ENCODE data around the gene CAMK1D. TPM values are rescaled to one million over a fixed set of nuclear protein-coding genes. Genes with fewer than 3 reads are reported as not detected.

The CAMK1D gene
- total and polyA plus RNA-seq, 10 of the 15 experiments (the other 5 are each of a cell fraction or from before 2014, with no cell fraction given) = 2.1 to 35.5 (median 14.7) TPM

- H3K9ac ChIP-seq (ENCODE audit: control insufficient read depth, insufficient read depth, low read length) = no peak overlapping the region
- ChIA-PET POLR2A (no interaction called here), RAD21 (ENCODE audit: unreplicated experiment) (interaction anchor here (0.6 to 1.7 kb wide), 2 partner anchors 159 to 200 kb away, joined by 3 to 5 read pairs; no protein-coding TSS in a partner anchor), SMC1A (ENCODE audit: uncharacterized antibody, unreplicated experiment) (interaction anchor here (1.4 to 1.6 kb wide), 2 partner anchors 25 to 26 kb away, joined by 3 read pairs; no protein-coding TSS in a partner anchor), CTCF (no interaction called here)
- H3K79me2 ChIP-seq (ENCODE audit: control insufficient read depth, insufficient read depth, low read length) = peaks cover 5% of the 10 kb centered on the region
- no peaks in the 10 kb centered on the region for H3K27me3 ChIP-seq (replicated peaks in 1 of 2; ENCODE audit: control insufficient read depth in 2 of 2, insufficient read depth in 2 of 2, low read length in 1 of 2)
- intact Hi-C loops (cut with micrococcal nuclease; ENCODE audit: unreplicated experiment) = no loop called here
- DNase-seq (ENCODE audit: low read depth, low spot score) (no peak), FAIRE-seq (no peak), ATAC-seq (no peak)
- WGBS (ENCODE audit: insufficient coverage, insufficient replicate concordance, low lambda C conversion rate, missing lambda C conversion rate) = 97% methylated on average over 14 of the region's 14 CpGs
- in situ Hi-C loops (cut with MboI) = no loop called here
- H3K36me3 ChIP-seq (ENCODE audit: control insufficient read depth in 2 of 2, insufficient read depth in 2 of 2, low read length in 1 of 2) = no peaks in the 10 kb centered on the region
- no peaks in the 10 kb centered on the region; the same call in 2 of the 3 replicates for H3K9me3 ChIP-seq (replicated peaks; ENCODE audit: control insufficient read depth, insufficient read depth, low read length)
- H3K4me3 ChIP-seq = no peak overlapping the region
- no TSS peak for BruUV-seq (replicated peaks)
- H3K4me2 ChIP-seq (ENCODE audit: control insufficient read depth, insufficient read depth) = no peak overlapping the region
- TF ChIP-seq, protein P1, sequence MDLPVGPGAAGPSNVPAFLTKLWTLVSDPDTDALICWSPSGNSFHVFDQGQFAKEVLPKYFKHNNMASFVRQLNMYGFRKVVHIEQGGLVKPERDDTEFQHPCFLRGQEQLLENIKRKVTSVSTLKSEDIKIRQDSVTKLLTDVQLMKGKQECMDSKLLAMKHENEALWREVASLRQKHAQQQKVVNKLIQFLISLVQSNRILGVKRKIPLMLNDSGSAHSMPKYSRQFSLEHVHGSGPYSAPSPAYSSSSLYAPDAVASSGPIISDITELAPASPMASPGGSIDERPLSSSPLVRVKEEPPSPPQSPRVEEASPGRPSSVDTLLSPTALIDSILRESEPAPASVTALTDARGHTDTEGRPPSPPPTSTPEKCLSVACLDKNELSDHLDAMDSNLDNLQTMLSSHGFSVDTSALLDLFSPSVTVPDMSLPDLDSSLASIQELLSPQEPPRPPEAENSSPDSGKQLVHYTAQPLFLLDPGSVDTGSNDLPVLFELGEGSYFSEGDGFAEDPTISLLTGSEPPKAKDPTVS (IDR thresholded peaks at IDR 0.05; ENCODE audit: low read depth, low read length) = no peak
- TF ChIP-seq BCLAF1 (IDR thresholded peaks at IDR 0.05) = no peak
- TF ChIP-seq SP1 (IDR thresholded peaks at IDR 0.05; ENCODE audit: low read depth, low read length) = no peak
- TF ChIP-seq ZBTB33 (IDR thresholded peaks at IDR 0.05) = no peak
- TF ChIP-seq, protein P2, sequence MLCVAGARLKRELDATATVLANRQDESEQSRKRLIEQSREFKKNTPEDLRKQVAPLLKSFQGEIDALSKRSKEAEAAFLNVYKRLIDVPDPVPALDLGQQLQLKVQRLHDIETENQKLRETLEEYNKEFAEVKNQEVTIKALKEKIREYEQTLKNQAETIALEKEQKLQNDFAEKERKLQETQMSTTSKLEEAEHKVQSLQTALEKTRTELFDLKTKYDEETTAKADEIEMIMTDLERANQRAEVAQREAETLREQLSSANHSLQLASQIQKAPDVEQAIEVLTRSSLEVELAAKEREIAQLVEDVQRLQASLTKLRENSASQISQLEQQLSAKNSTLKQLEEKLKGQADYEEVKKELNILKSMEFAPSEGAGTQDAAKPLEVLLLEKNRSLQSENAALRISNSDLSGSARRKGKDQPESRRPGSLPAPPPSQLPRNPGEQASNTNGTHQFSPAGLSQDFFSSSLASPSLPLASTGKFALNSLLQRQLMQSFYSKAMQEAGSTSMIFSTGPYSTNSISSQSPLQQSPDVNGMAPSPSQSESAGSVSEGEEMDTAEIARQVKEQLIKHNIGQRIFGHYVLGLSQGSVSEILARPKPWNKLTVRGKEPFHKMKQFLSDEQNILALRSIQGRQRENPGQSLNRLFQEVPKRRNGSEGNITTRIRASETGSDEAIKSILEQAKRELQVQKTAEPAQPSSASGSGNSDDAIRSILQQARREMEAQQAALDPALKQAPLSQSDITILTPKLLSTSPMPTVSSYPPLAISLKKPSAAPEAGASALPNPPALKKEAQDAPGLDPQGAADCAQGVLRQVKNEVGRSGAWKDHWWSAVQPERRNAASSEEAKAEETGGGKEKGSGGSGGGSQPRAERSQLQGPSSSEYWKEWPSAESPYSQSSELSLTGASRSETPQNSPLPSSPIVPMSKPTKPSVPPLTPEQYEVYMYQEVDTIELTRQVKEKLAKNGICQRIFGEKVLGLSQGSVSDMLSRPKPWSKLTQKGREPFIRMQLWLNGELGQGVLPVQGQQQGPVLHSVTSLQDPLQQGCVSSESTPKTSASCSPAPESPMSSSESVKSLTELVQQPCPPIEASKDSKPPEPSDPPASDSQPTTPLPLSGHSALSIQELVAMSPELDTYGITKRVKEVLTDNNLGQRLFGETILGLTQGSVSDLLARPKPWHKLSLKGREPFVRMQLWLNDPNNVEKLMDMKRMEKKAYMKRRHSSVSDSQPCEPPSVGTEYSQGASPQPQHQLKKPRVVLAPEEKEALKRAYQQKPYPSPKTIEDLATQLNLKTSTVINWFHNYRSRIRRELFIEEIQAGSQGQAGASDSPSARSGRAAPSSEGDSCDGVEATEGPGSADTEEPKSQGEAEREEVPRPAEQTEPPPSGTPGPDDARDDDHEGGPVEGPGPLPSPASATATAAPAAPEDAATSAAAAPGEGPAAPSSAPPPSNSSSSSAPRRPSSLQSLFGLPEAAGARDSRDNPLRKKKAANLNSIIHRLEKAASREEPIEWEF (IDR thresholded peaks at IDR 0.05; ENCODE audit: insufficient replicate concordance, low read depth, low read length) = no peak
- no peak for TF ChIP-seq MTA3 (IDR thresholded peaks at IDR 0.05; ENCODE audit: borderline replicate concordance, low read length)
- no peak for TF ChIP-seq JUND (IDR thresholded peaks at IDR 0.05; ENCODE audit: low read depth, low read length)
- TF ChIP-seq LARP7 (IDR thresholded peaks at IDR 0.05) = no peak
- TF ChIP-seq, protein P3, sequence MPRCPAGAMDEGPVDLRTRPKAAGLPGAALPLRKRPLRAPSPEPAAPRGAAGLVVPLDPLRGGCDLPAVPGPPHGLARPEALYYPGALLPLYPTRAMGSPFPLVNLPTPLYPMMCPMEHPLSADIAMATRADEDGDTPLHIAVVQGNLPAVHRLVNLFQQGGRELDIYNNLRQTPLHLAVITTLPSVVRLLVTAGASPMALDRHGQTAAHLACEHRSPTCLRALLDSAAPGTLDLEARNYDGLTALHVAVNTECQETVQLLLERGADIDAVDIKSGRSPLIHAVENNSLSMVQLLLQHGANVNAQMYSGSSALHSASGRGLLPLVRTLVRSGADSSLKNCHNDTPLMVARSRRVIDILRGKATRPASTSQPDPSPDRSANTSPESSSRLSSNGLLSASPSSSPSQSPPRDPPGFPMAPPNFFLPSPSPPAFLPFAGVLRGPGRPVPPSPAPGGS (IDR thresholded peaks at IDR 0.05; ENCODE audit: borderline replicate concordance, insufficient read depth, low read depth, low read length, poor library complexity, severe bottlenecking) = no peak
- no peak for TF ChIP-seq ASH2L (IDR thresholded peaks at IDR 0.05; ENCODE audit: borderline replicate concordance, low read depth)
- no peak for TF ChIP-seq NBN (IDR thresholded peaks at IDR 0.05)
- no peaks in the 10 kb centered on the region for H4K20me1 ChIP-seq (ENCODE audit: control insufficient read depth, insufficient read depth)
- peaks cover 22% of the 10 kb centered on the region for H3K4me1 ChIP-seq (ENCODE audit: control insufficient read depth, insufficient read depth, low read length)
- H3K27ac ChIP-seq (ENCODE audit: control insufficient read depth, insufficient read depth) = no peak overlapping the region
- H2AFZ ChIP-seq (ENCODE audit: control insufficient read depth, low read depth, low read length) = no peak overlapping the region
These were observed 74.5 kb downstream of the CAMK1D start for GRCh38 chr10:12423896-12424295.

All from GM12878 (cell line).